DOHH2 (cell line): ENCODE results near the gene XKR7.

ENCODE experiments used
- H3F3A ChIP-seq: fragments of 200-600 bp; sonication (generic), shearing (Covaris generic); 2 replicates; pipeline ENCODE4 v1.6.0; 2016; ENCODE audit warnings: antibody characterized with exemption, mild to moderate bottlenecking; ENCODE audit not compliant: control insufficient read depth, insufficient read depth
- H3K27ac ChIP-seq: fragments of 200-600 bp; sonication (generic); 2 replicates; pipeline ENCODE4 v1.5.1; 2014; ENCODE audit warnings: low read depth, mild to moderate bottlenecking, low read length, moderate library complexity
- H3K27me3 ChIP-seq: fragments of 200-600 bp; sonication (generic); 2 replicates; pipeline ENCODE4 v1.6.1; 2014; ENCODE audit warnings: mild to moderate bottlenecking, low read length, mixed read lengths; ENCODE audit not compliant: control insufficient read depth
- H3K36me3 ChIP-seq: fragments of 200-600 bp; sonication (generic); 2 replicates; pipeline ENCODE4 v1.6.1; 2014; ENCODE audit warnings: mild to moderate bottlenecking, low read length, moderate library complexity, mixed read lengths; ENCODE audit not compliant: control insufficient read depth
- H3K4me1 ChIP-seq: fragments of 200-600 bp; sonication (generic); 2 replicates; pipeline ENCODE4 v1.6.1; 2014; ENCODE audit warnings: mild to moderate bottlenecking, low read length, mixed read lengths; ENCODE audit not compliant: control insufficient read depth
- H3K4me2 ChIP-seq: fragments of 200-600 bp; sonication (generic); 2 replicates; pipeline ENCODE4 v1.6.0; 2014; ENCODE audit warnings: mild to moderate bottlenecking, low read length, moderate library complexity
- H3K4me3 ChIP-seq: fragments of 200-600 bp; sonication (generic); 2 replicates; pipeline ENCODE4 v1.5.1; 2014; ENCODE audit warnings: mild to moderate bottlenecking, low read length, mixed read lengths
- H3K79me2 ChIP-seq: fragments of 200-600 bp; sonication (generic); 2 replicates; pipeline ENCODE4 v1.6.1; 2014; ENCODE audit warnings: mild to moderate bottlenecking, low read length, mixed read lengths; ENCODE audit not compliant: control insufficient read depth
- H3K9me2 ChIP-seq: fragments of 200-600 bp; sonication (generic); replicated peaks from 2 replicates; pipeline ENCODE4 v1.6.1; 2014; ENCODE audit warnings: mild to moderate bottlenecking, low read length, mixed read lengths; ENCODE audit not compliant: control insufficient read depth
- H3K9me3 ChIP-seq: fragments of 200-600 bp; sonication (generic); 2 replicates; pipeline ENCODE4 v1.6.1; 2014; ENCODE audit warnings: antibody characterized with exemption, low read length, mixed read lengths; ENCODE audit not compliant: control insufficient read depth, insufficient read depth
- H4K20me1 ChIP-seq: fragments of 200-600 bp; sonication (generic); 2 replicates; pipeline ENCODE4 v1.6.0; 2014; ENCODE audit warnings: low read depth, mild to moderate bottlenecking, antibody characterized with exemption, low read length, moderate library complexity; ENCODE audit not compliant: control insufficient read depth, insufficient read depth
- CTCF ChIP-seq: fragments of 200-600 bp; sonication (generic); IDR thresholded peaks from one replicate; pipeline ENCODE4 v1.5.1; 2014; ENCODE audit warnings: antibody characterized with exemption, mild to moderate bottlenecking, low read depth, low read length; ENCODE audit not compliant: poor library complexity, severe bottlenecking
- EZH2phosphoT487 ChIP-seq: fragments of 200-600 bp; sonication (generic); IDR thresholded peaks from 2 replicates; pipeline ENCODE4 v1.6.1; 2017; ENCODE audit warnings: borderline replicate concordance, mild to moderate bottlenecking, antibody characterized with exemption, low read length, moderate library complexity, mixed read lengths

The XKR7 gene

GRCh38 chr20:31936420-31936819, 31.5 kb upstream of the XKR7 start:
- no peaks in the 10 kb centered on the region for H3K9me3 ChIP-seq
- H3K27ac ChIP-seq = no peak overlapping the region

GRCh38 chr20:31937820-31938219, 30.1 kb upstream of the XKR7 start:
- Histone ChIP-seq H3K4me1 (no peaks in the 10 kb centered on the region), H3K9me2 (no peaks in the 10 kb centered on the region), H3K4me3 (no peak overlapping the region), H3K9me3 (no peaks in the 10 kb centered on the region), H3K4me2 (no peak overlapping the region), H3F3A (no peaks in the 10 kb centered on the region), H4K20me1 (no peaks in the 10 kb centered on the region; the same call in 1 of the 2 replicates), H3K27ac (no peak overlapping the region), H3K27me3 (no peaks in the 10 kb centered on the region), H3K79me2 (no peaks in the 10 kb centered on the region), H3K36me3 (no peaks in the 10 kb centered on the region)
- TF ChIP-seq CTCF (no peak), EZH2phosphoT487 (no peak)

More at GRCh38 chr20:31936420-31936819, 31.5 kb upstream of the XKR7 start:
- Histone ChIP-seq H3K4me1 (no peaks in the 10 kb centered on the region), H3K4me3 (no peak overlapping the region), H3K4me2 (no peak overlapping the region), H3K27me3 (no peaks in the 10 kb centered on the region), H4K20me1 (no peaks in the 10 kb centered on the region; the same call in 1 of the 2 replicates), H3K79me2 (no peaks in the 10 kb centered on the region), H3F3A (no peaks in the 10 kb centered on the region), H3K36me3 (no peaks in the 10 kb centered on the region), H3K9me2 (no peaks in the 10 kb centered on the region)
- TF ChIP-seq CTCF = no peak
- no peak for TF ChIP-seq EZH2phosphoT487

- no peak overlapping the region for H3K27ac ChIP-seq
- no peaks in the 10 kb centered on the region for H3K79me2 ChIP-seq
- H3K4me3 ChIP-seq = no peak overlapping the region
- no peak for TF ChIP-seq CTCF
- TF ChIP-seq EZH2phosphoT487 = no peak
- H3F3A ChIP-seq = no peaks in the 10 kb centered on the region
- no peaks in the 10 kb centered on the region; the same call in 1 of the 2 replicates for H4K20me1 ChIP-seq
- peaks cover 4% of the 10 kb centered on the region for H3K36me3 ChIP-seq
- H3K27me3 ChIP-seq = no peaks in the 10 kb centered on the region
- no peak overlapping the region for H3K4me2 ChIP-seq
- no peaks in the 10 kb centered on the region for H3K9me2 ChIP-seq
- H3K9me3 ChIP-seq = no peaks in the 10 kb centered on the region
- H3K4me1 ChIP-seq = no peaks in the 10 kb centered on the region
Observed at GRCh38 chr20:31939661-31940060, 28.3 kb upstream of the XKR7 start.

GRCh38 chr20:31943052-31943471, 24.9 kb upstream of the XKR7 start:
- Histone ChIP-seq H3K27me3 (no peaks in the 10 kb centered on the region), H3K4me1 (no peaks in the 10 kb centered on the region), H3K27ac (no peak overlapping the region), H3F3A (no peaks in the 10 kb centered on the region), H3K4me2 (no peak overlapping the region), H4K20me1 (no peaks in the 10 kb centered on the region), H3K79me2 (peaks cover 2% of the 10 kb centered on the region), H3K4me3 (no peak overlapping the region), H3K9me3 (no peaks in the 10 kb centered on the region), H3K36me3 (peaks cover 38% of the 10 kb centered on the region), H3K9me2 (no peaks in the 10 kb centered on the region)
- TF ChIP-seq EZH2phosphoT487 (no peak), CTCF (no peak)
